NK-92 (cell line): Measurements from ENCODE around the gene CCN6.

ENCODE experiments used
- DNase-seq: peaks from one replicate; lab custom pipeline; 2025; ENCODE audit not compliant: unreplicated experiment; lab: John Stamatoyannopoulos, UW

The CCN6 gene

GRCh38 chr6:112054001-112054400 lies at the start of gene CCN6:
Gene CCN6 (plus strand): TSS chr6:112054104. CDS start chr6:112054358, 254 bp downstream.
- DNase-seq: no peak

GRCh38 chr6:112004201-112005012 lies 49.5 kb upstream of the CCN6 start:
- DNase-seq: no peak

- no peak for DNase-seq
Measured at GRCh38 chr6:112005013-112005371, 48.9 kb upstream of the CCN6 start.

- no peak for DNase-seq
Measured at GRCh38 chr6:112007254-112007653, 46.6 kb upstream of the CCN6 start.

GRCh38 chr6:112007805-112008204 lies 46.1 kb upstream of the CCN6 start:
- DNase-seq: no peak

GRCh38 chr6:112008482-112008881 lies 45.4 kb upstream of the CCN6 start:
- DNase-seq: no peak

- no peak for DNase-seq
Measured at GRCh38 chr6:112010328-112010727, 43.6 kb upstream of the CCN6 start.

GRCh38 chr6:112013051-112013450 lies 40.9 kb upstream of the CCN6 start:
- no peak for DNase-seq

- no peak for DNase-seq
Measured at GRCh38 chr6:112014483-112014882, 39.4 kb upstream of the CCN6 start.

GRCh38 chr6:112015725-112016124 lies 38.2 kb upstream of the CCN6 start:
- no peak for DNase-seq

GRCh38 chr6:112016320-112016719 lies 37.6 kb upstream of the CCN6 start:
- DNase-seq: no peak

- DNase-seq: no peak
Measured at GRCh38 chr6:112017169-112017568, 36.7 kb upstream of the CCN6 start.

- no peak for DNase-seq
Measured at GRCh38 chr6:112017760-112018537, 36.0 kb upstream of the CCN6 start.

GRCh38 chr6:112018619-112019416 lies 35.1 kb upstream of the CCN6 start:
- DNase-seq: no peak

- DNase-seq: no peak
Measured at GRCh38 chr6:112019589-112019988, 34.3 kb upstream of the CCN6 start.

- no peak for DNase-seq
Measured at GRCh38 chr6:112021691-112022310, 32.1 kb upstream of the CCN6 start.

GRCh38 chr6:112022749-112023148 lies 31.2 kb upstream of the CCN6 start:
- no peak for DNase-seq

- DNase-seq: no peak
Measured at GRCh38 chr6:112024464-112024863, 29.4 kb upstream of the CCN6 start.

- DNase-seq: no peak
Measured at GRCh38 chr6:112026933-112027332, 27.0 kb upstream of the CCN6 start.

- no peak for DNase-seq
Measured at GRCh38 chr6:112027942-112028674, 25.8 kb upstream of the CCN6 start.
